Measurements from ENCODE around the gene BMAL1.

The BMAL1 gene

DNA sequence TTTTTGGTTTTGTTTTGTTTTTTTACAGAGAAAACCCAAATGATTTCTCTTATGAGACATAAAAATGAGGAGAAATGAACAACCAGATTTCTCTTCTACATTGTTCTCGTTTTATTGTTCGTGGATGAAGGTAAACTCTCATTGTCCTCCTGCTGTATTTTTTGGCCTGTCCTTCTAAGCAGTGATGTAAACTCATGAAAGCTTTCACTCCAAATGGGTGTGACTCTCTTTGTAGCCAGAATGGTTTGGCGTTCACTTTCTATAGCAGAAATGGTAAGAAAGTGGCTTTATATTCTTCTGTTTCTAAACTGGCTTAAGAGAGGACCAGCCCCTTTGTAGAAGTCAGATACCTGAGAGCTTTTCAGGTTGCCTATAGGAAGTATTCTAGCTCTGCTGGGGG lies 15.5 kb upstream of the BMAL1 start:
- DNase-seq: no peak

- no peak for DNase-seq
Observed at GRCh38 chr11:13268791-13269190, 8.8 kb upstream of the BMAL1 start.

GRCh38 chr11:13269775-13270174 lies 7.8 kb upstream of the BMAL1 start:
- DNase-seq: no peak

DNA sequence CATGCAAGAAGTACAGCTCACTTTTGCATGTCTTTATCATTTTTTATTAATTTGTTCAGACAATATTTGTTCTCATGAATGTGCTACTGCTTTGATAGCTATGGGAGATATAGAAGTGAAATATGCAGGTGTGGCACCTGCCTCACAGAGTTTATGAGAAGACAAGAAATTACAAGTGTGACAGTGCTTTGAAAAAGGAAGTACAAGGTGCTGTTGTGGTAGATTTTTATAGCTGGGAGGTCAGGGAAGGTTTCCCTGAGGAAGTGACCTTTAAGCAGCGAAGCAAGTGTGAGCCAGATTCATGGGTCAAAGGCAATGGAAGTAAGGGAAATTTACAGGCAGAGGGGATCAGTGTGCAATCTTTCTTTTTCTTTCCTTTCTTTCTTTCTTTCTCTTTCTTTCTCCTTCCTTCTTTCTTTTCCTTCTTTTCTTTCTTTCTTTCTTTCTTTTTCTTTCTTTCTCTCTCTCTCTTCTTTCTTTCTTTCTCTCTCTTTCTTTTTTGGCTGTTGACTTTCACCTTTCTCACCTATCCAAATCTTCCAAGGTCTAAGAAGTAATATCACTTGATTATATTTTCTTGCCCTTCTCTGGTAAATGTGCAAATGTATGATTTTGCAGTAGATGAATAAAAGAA lies 6.4 kb upstream of the BMAL1 start:
- DNase-seq: no peak

- no peak for DNase-seq
Observed at GRCh38 chr11:13276454-13276831, 1.1 kb upstream of the BMAL1 start.

DNA sequence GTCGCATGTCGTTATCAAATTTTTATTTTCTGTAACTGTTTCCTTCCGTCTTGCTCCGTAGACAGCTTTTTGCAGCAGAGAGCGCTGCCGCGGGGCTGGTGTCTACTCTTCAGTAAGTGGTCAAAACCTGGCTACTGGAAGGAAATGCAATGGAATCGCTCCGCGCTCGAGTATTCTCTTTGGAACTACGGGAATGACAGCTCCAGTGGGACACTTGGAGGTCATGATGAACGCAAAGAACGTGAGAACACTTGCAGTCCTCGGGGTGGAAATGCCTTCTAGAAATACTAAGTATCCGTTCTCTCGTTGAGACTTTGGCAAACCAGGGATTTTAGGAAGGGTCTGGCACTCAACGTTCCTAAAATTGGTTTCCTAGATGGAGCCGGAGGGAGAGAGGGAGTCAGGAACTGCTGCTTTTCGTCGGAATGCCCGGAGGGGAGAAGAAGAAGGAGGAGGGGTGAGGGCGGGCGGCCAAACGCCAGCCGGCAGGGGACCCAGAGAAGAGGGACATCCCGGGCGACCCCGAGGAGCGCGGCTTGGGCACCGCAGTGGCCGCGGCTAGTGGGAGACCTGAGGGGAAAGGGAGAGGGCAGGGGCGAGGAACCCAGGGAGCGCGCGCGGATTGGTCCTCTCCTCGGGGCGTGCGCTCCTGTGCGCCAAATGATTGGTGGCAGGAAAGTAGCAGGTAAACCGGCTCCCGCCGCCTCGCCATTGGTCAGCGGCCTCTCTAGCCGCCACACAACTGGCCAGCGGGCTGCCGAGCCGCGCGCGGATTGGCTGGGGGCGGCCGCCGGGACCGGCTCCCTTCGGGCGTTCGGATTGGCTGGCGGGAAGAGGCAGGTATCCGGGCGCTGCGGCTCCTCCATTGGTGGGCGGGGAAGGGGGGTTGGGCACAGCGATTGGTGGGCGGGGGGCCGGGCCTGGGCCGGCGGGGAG lies 490 bp upstream of the BMAL1 start:
- peak; percentile 70 for DNase-seq

GRCh38 chr11:13278609-13279486 lies 1.3 kb downstream of the BMAL1 start:
- no peak for DNase-seq

DNA sequence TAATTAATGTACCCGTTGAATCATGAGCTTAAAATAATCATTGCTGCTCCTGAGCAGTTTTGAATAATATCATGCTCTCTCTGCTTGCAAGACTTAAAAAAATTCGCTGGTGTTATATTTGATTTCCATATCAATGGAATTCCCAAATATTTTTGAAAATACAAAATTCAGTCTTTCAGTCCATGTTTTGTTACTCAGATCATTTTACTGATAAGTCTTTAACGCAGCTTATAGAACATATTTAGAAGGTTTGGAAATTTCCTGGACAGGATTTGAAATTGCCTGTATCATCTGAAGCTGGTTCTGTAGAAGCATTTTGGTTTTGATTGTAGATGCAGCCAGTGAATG lies 1.9 kb downstream of the BMAL1 start:
- no peak for DNase-seq

GRCh38 chr11:13280092-13280722 lies 2.6 kb downstream of the BMAL1 start:
- DNase-seq: no peak

DNA sequence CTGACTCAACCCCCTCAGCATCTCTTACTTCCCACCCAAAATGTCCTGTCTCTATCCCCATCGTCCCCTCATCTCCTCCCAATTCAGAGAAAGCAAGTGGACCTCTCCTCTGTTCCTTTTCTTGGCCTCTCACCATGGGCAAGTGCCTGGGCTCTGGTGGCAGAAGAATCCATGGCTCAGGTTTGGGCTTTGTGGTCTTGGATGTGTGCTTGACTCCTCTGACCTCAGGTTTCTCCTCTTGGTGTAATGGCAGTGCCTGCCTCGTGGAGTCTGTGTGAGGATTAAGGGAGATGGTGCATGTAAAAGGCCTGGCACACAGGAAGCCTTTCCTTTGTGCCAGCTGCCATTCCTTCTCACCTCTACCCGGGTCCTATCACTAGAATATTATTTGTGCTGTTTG lies 3.2 kb downstream of the BMAL1 start:
- DNase-seq: no peak

DNA sequence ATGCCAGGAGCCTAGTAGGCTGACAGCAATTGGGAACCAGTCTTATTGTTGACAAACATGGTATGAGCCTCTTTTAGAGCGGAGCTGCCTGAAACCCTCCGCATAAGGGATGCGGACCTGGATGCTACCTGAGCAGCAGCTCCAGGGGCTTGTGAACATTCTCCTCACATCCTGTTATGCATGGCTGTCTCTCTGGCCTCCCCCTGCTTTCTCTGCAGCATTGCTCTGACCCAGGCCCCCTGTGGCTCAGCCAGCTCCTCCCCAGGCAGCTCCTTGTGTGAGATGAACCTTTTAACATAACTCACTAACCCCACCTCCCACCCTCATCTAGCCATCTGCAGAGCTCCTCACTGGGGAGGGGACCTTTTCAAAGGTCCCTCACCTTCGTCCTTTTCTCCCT lies 6.0 kb downstream of the BMAL1 start:
- no peak for DNase-seq

DNA sequence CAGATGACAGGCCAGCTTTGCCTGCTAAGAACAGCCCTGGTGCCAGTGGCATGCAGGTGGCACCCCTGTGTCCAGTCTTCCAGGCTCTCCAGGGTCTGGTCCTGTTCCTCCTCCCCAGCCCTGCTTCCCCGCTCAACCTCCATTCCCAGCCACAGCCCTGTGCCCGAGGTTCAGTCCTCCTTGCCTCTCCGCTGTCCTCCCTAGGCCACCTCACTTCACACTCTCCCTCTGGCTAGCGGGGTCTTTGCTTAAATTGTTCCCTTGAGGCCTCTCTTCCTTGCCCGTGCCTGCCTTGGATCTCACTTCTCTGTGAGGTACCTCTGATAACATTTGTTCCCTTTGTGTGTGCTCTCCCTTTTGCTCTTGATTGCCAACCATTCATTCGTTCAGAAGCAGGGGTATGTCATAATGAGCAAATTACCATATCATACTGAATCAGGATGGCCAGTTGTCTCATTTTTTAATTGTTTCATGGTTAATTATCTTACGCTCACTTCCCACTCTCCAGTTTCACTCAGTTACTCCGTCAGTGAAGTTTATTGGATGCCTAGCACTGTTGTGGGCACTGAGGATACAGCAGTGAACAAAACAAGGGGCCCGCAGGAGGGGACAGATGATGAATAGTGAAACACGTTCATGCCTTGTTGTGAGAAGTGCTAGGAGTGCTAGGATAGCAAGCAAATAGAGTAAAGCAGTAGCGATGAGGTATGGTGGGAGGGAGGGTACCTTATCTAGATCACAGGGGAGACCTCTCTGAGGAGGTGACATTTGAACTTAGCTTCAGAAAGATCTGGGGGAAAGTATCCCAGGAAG lies 7.4 kb downstream of the BMAL1 start:
- no peak for DNase-seq

DNA sequence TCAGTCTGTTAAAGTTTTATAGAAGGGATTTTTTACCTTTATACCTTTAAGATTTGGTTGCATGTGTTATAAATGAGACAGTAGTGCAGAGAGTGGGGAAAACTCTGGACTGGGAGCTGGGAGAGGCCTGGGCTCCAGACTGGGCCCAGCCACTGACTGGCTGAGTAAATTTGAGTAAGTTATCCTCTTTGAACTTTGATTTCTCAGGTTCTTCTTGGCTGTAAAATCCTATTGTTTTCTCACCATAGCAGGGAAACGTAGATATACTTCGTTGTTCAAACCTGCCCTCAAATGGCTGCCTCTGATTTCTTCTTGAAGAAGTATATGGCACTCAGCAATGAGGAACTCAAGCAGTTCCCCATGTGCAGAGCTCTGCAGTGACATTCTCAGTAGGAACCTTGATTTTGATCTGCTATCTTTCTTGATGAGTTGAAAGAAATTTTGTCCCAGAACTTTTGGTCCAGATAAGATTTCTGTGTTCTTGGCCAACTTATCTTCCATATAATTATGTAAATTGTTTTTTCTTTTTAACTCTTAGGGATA lies 8.8 kb downstream of the BMAL1 start:
- no peak for DNase-seq

GRCh38 chr11:13287036-13287435 lies 9.4 kb downstream of the BMAL1 start:
- no peak for DNase-seq

DNA sequence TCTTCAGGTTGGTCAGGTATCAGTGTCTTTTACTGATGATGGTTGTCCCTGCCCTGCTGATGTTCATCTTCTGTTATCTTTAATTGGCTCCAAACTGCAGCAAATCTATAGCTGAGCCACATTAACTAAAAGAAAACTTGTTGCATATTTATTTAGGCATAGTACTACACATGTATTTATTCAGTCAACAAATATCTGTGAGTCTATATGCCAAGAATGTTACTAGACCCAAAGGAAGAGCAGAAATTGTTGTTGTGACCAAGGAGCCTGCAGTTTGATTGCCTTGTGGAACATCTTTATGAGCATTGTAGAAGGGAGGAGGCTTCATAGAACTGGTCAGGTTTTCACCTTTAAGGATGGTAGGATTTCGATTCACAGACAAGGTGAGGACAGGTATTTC lies 10.1 kb downstream of the BMAL1 start:
- no peak for DNase-seq

DNA sequence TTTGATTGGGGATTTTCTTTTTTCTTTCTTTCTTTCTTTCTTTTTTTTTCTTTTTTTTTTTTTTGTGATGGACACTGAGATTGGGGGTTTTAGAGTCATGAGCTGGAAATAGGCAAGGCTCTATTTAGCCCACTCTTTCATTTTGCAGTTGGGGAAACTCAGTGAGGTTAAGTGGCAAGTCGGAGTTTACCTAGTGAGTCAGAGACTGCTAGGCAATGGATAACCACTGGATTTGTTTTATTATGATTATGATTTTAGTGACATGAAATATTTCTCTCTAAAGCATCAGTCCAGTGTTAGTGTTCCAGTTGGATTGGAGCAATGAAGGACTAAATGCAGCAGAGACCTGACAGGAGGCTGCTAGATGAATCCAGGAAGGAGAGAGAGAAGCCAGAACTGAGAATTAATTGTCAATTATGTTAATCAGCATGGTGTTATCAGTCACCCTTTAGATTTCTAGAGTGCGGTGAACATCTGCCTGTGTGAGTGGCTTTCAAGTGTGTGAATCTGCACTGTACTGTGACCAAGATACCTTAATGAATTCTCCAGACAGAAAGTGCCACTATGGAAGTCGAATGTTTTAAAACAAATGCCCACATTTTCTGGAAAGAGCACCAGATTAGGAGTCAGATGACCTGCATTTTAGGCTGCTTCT lies 10.9 kb downstream of the BMAL1 start:
- DNase-seq: peak; percentile 12

DNA sequence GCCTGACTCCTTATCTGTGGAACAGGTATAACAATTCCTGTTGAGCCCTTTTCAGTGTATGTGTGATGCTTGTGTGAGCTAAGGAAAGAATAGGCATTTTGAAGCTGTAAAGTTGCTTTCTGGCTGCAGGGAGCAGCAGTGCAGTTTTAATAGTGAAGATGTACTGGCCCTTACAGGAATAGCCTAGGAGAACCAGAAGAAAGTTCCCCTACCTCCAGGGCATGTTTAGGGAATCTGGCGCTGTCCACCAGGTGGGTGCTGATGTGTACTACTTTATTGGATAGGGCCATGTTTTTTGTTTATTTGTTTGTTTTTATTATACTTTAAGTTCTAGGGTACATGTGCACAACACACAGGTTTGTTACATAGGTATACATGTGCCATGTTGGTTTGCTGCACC lies 11.5 kb downstream of the BMAL1 start:
- no peak for DNase-seq

DNA sequence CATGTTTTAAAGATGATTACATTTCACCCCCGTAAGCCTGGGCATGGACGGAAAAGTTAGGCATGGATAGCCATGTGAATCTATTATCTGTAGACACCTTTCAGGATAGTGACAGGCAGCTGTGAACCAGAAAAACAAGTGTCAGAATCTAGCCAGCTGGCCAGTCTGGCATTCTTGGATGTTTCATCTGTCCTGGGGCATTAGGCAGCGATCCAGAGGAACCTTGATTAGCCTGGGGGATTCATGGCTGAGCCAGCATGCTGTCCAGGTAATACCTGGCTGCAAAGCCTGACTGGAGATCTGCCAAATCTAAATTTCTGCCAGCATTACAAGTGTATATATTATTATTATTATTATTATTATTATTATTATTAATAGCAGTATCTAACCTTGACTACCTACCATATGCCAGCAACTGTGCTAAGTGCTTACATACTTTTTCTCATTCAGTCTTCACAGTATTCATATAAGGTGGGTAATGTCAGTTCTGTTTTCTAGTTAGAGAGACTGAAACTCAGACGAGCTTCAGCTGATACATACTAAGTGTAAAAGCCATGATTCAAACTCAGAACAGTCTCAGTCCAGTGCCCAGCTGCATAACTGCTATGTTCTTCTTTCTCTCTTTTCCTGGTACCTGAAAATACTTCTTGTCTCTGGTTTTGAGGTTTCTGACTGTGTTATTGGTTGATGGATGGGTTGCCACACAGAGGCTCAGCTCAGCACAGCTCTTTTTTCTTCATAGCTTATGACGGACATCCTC lies 12.8 kb downstream of the BMAL1 start:
- DNase-seq: no peak

GRCh38 chr11:13291361-13291760 lies 13.8 kb downstream of the BMAL1 start:
- no peak for DNase-seq

DNA sequence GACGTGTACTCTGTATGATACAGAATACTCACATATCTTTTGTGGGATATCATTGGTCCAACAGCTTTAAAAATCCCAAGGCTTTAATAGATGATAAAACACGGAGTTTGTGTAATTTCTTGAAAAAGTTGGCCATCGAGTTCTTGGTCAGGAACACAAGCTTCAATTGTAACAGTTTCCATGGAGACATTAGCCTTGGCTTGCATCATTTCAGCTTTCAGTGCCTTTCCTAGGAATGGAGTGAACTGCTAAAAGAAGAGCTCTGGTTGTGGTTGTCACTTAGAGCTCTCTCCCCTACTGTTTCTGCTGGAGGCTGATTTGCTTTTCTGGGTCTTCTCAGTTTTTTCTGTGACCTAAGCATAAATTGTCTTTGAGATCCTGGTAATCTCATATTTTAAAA lies 14.2 kb downstream of the BMAL1 start:
- DNase-seq: no peak

DNA sequence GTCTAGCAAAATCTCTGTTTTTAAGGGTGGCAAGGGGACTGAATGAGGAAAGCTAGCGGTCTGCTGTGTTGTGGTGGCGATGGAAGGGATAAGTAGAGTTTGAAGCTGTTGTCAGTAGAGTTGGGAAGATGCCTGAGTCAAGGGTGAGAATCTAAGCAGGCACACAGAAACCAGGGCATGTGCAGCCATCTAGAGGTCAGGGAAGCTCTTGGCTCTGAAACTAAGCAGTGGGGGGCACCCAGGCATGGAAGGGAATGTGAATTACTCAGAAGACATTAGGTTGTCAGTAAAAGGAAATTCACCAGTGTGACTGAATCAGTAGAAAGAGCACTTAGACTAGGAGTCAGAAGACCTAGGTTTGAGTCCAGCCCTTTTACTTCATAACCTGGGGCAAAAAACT lies 15.4 kb downstream of the BMAL1 start:
- no peak for DNase-seq
